PC-9 (cell line): ENCODE measurements around the gene ANAPC16.

ENCODE experiments used
- CTCF ChIP-seq: fragments of 200-600 bp; sonication (generic); conservative IDR thresholded peaks from 2 replicates; pipeline ENCODE4 v1.6.1; 2017; ENCODE audit warnings: mixed run types, antibody characterized with exemption, mild to moderate bottlenecking, moderate library complexity
- EZH2 ChIP-seq: fragments of 200-600 bp; sonication (generic); IDR thresholded peaks from 2 replicates; pipeline ENCODE4 v1.8.0; 2017; ENCODE audit warnings: antibody characterized with exemption, low read depth

DNA sequence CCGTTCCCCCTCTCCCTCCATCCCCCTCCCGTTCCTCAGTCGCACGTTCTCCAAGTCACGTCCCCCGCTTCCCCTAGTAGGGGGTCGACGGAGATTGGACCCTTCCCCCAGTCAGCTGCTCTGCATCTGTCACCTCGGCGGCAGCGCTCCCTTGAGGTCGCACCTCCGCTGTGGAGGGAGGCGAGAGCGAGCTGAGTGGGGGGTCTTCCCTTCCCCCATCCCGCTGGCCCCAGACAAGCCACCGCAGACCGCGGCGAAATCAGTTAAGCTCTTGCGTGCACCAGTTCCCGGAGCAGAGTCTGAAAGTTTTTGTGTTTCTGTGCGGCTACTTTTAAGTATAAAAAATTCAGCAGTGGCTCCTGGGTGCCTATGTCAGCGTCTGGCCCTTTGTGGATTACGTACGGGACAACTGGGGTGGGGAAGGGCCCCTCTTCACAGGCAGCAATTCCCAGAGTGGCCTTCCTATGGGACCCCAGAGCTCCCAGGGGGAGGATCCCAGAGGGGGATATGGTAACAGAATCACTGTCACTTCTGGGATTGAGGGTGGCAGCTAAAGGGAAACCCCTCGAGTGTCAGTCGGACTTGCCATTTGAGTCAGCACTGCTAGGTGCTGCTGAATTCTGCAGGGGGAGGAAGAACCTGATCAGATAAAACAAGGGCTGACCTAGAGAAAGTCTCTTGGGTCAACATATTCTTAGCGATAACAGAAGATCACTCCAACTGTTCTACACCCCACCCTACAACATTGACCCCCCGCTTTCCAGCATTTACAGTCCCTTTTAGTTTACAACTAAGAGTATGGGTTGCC, 45.4 kb downstream of the ANAPC16 start:
- no peak for TF ChIP-seq CTCF
- no peak for TF ChIP-seq EZH2
